Lower leg skin (tissue), 4 donors: ENCODE measurements around the gene IRF2. TPM values are rescaled to one million over a fixed set of nuclear protein-coding genes. Genes with fewer than 3 reads are reported as not detected.

Experiments
- DNase-seq, 2 donors: peaks; one replicate each; pipeline ENCODE4 v3.0.0-alpha.2; 2019; ENCODE audit warnings: low spot score in 2 of 2
- H3K4me3 ChIP-seq: fragments of 200-600 bp; sonication (generic); 2 replicates; pipeline ENCODE4 v1.5.1; 2017; ENCODE audit warnings: mild to moderate bottlenecking, low read depth; ENCODE audit not compliant: poor library complexity, severe bottlenecking
- POLR2A ChIP-seq, 2 donors: fragments of 450-650 bp; IDR thresholded peaks; one replicate each; pipeline ENCODE4 v1.6.1; 2016 to 2017; ENCODE audit warnings: antibody characterized with exemption in 2 of 2, mild to moderate bottlenecking in 1 of 2, moderate library complexity in 1 of 2
- WGBS, 2 donors: methylation state at CpG; one replicate each; pipeline ENCODE4 v1.1.5; 2018; 5-methylcytosine and 5-hydroxymethylcytosine counted together
- intact Hi-C: fragments of 100-400 bp; cut with DNase I; formaldehyde crosslinking; loops from one replicate; pipeline ENCODE4 v1.15.0; 2023; ENCODE audit warnings: low total_unique reads
- total RNA-seq, 4 donors: library from RNA; depleted of rRNA; stranded (reverse); fragments of >200 nt; gene quantifications; one replicate each; pipeline ENCODE4 v1.1.0, GENCODE V29; 2016
- TF ChIP-seq, protein P1 (sequence below), 3 donors: fragments of 450-650 bp; IDR thresholded peaks; one replicate each; pipeline ENCODE4 v1.5.1; 2016; ENCODE audit warnings: antibody characterized with exemption in 3 of 3, mild to moderate bottlenecking in 3 of 3, moderate library complexity in 2 of 3

Gene IRF2
- total RNA-seq, 4 donors from 2014 or later, result 31.6 to 44.0 (median 38.4) TPM

DNA sequence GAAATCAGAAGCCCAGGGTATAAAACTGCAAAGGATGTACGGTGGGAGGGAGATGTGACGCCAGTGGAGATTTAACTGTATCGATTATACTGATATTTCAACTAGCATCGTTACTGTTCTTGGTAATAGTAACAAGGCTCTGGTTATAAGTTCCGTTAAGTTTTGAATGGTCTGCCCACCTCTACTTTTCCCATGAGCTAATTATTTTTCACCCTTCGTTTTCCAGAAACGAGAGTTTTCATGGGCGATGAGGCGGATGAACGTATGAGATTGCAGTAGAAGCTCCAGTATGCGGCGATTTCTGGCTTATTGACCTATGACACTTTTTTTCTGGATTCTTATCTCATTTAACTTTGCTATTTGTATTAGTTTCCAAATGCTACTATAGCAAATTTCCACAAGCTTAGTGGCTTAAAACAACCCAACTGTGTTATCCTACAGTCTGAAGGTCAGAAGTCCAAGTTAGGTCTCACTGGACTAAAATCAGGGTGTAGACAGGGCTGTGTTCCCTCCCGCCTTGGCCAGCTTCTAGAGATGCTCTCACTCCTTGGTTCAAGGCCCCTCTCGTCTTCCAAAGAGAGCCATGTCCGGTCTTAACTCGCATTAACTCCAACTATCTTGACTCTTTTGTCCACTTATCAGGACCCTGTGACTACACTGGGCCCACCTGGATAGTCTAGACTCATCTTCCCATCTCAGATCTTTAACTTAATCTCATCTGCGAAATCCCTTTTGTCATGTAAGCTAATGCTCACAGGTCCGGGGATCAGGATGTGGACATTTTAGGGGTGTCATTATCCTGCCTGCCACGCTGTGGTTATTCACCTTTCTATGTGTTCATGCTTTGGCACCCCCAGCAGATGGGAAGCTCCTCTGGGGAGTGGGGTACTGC, 122.5 kb downstream of the IRF2 start:
- intact Hi-C loops, result no loop called here
- DNase-seq, result no peak
- TF ChIP-seq POLR2A (IDR thresholded peaks at IDR 0.05), result no peak
- TF ChIP-seq, protein P1, sequence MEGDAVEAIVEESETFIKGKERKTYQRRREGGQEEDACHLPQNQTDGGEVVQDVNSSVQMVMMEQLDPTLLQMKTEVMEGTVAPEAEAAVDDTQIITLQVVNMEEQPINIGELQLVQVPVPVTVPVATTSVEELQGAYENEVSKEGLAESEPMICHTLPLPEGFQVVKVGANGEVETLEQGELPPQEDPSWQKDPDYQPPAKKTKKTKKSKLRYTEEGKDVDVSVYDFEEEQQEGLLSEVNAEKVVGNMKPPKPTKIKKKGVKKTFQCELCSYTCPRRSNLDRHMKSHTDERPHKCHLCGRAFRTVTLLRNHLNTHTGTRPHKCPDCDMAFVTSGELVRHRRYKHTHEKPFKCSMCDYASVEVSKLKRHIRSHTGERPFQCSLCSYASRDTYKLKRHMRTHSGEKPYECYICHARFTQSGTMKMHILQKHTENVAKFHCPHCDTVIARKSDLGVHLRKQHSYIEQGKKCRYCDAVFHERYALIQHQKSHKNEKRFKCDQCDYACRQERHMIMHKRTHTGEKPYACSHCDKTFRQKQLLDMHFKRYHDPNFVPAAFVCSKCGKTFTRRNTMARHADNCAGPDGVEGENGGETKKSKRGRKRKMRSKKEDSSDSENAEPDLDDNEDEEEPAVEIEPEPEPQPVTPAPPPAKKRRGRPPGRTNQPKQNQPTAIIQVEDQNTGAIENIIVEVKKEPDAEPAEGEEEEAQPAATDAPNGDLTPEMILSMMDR (IDR thresholded peaks at IDR 0.05), result no peak
- no peak overlapping the region for H3K4me3 ChIP-seq
- 96% methylated on average over 19 of the region's 19 CpGs for WGBS, 2 donors

DNA sequence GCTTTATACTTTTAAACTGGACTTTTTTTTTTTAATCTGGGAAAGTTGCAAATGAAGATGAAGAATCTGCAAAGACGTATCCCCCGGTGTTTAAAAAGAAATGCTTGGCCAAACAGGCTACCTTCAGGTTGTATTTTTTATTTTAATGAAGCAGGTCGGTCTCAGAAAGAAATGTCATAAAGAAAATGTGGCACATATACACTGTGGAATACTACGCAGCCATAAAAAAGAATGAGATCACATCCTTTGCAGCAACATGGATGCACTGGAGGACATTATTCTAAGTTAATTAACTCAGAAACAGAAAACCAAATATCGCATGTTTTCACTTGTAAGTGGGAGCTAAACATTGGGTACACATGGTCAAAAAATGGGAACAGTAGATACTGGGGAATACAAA, 123.4 kb downstream of the IRF2 start:
- intact Hi-C loops, result no loop called here
- no peak for DNase-seq
- 95 to 97% methylated on average over 5 of the region's 5 CpGs for WGBS, 2 donors

DNA sequence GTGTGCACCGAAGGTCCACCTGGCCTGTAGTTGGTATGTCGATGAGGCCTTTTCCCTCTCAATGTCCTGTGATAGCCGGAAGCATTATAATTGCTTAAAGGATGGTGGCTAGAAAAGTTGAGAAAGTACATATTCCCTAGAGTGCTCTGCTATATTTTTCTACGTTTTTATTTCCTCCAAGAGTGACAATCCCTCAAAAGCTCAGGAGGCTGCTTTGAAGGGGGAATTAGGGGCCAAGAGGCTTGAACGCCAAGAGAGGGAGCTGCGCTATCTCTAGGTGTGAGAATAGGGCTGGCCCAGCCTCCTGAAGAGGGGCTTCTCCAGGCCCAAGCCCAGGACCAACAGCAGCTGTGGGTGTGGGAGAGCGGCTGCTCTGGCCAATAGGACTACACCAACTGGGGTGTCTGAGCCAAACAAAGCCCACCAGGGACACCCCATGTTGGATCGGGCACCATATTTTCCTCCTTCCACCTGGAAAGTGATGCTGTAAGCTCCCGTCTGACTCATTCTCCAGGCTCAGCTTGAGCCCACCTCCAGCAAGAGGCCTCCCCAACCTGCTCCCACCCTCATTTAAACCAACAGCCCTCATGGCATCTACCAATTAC, 124.0 kb downstream of the IRF2 start:
- no peak for DNase-seq
- WGBS, 2 donors, result 94 to 97% methylated on average over 9 of the region's 9 CpGs
- no peak for TF ChIP-seq POLR2A (IDR thresholded peaks at IDR 0.05)
- TF ChIP-seq, protein P1 (IDR thresholded peaks at IDR 0.05), result no peak
- no peak overlapping the region for H3K4me3 ChIP-seq
- intact Hi-C loops, result no loop called here

More for the DNA sequence above, 123.4 kb downstream of the IRF2 start:
- TF ChIP-seq POLR2A (IDR thresholded peaks at IDR 0.05), result no peak
- TF ChIP-seq, protein P1 (IDR thresholded peaks at IDR 0.05), result no peak
- H3K4me3 ChIP-seq, result no peak overlapping the region

DNA sequence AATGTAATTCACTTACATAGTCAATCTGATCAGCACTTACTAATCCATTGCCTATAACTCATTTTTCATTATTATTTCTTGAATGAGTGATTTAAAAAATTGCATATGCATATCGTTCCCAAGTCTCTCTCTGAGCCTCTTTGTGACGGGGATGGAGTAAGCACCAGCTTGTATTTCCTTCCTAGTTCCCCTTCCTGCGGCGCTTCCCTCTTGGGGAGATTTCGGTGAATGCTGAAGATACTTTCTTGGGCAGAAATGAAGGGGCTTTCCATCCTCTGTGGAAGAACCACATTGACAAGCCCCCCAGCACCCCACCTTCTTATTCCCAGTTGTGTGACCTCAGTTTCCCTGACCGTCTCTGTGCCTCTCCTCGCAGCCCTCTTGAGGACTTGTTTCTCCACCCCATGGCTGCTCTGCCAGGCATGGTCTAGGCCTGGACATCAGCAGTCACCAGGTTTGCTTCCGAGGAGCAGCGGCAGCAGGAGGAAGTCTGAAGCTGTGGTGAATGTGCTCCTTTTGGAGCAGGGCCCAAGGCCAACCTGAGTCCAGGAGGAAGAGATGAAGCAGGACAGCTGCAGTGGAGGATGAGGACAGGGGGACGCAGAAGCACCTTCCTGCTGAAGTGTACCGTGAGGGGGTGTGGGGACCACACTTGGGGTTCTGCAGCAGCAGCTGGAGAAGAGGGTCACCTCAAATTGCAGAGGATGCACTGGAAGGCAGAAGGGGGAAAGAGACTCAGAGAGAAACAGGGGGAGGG, 124.9 kb downstream of the IRF2 start:
- no peak for TF ChIP-seq POLR2A (IDR thresholded peaks at IDR 0.05)
- TF ChIP-seq, protein P1 (IDR thresholded peaks at IDR 0.05), result no peak
- DNase-seq, result no peak
- H3K4me3 ChIP-seq, result no peak overlapping the region
- 85 to 88% methylated on average over 11 of the region's 11 CpGs for WGBS, 2 donors
- intact Hi-C loops, result loop anchor here (10.0 kb wide), 1 partner anchor 985 kb away; no protein-coding TSS in a partner anchor

DNA sequence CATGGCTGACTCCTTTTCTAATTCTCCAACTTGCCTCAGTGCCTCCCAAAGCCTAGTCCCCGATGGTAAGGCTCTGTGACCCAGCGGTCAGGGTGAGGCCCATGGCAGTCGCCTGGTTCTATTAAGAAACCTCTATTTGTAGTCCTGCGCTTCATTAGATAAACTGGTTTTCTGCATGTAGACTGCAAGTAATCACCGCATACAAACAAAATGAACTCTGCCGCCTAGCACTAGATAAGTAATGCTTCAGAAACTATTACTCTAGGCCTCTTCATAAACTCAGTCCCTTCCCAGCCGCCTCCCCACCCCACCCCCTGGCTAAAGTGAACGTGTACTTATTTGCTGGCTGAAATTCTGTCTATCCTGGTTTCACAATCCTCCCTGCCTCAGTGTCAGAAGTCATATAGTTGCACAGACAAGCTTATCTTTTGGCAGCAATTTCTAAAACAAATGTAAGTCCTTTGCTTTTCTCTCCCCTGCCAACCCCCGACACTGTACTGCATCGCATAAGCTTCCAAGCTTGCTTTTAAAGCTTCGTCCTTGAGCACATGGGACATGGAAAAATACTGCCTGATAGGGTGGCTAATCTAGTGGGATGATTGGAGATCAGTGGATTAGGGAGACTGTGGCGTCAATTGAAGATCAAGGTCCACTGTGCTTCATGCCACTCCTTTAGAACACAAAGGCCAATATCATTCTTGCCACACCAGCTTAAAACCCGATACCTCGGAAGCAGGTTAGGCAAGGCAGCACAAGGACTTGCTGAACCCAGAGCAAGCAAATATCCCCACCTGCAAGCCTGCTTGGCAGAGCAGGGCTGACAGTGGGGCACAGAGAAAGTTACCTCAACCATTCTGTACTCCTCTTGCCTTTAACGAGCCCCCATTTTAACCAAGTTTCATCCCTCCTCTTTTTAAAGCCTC, 125.8 kb downstream of the IRF2 start:
- intact Hi-C loops, result loop anchor here (10.0 kb wide), 1 partner anchor 986 kb away; no protein-coding TSS in a partner anchor
- no peak overlapping the region for H3K4me3 ChIP-seq
- 54 to 61% methylated on average over 15 of the region's 15 CpGs for WGBS, 2 donors
- DNase-seq, result no peak
- TF ChIP-seq, protein P1 (IDR thresholded peaks at IDR 0.05), result no peak
- TF ChIP-seq POLR2A (IDR thresholded peaks at IDR 0.05), result no peak
